HFF-Myc (cell line): Measurements from ENCODE around the gene HSD17B8.

ENCODE experiments used
- DNase-seq: peaks from one replicate; pipeline ENCODE4 v3.0.0-alpha.2; 2011; ENCODE audit warnings: low read depth; ENCODE audit errors: extremely low read depth
- H3K4me3 ChIP-seq: replicated peaks from 2 replicates; pipeline ENCODE4 v1.5.1; 2011; ENCODE audit warnings: low read depth, mild to moderate bottlenecking, control low read depth, low read length
- CTCF ChIP-seq: IDR thresholded peaks from 2 replicates; pipeline ENCODE4 v1.5.1; 2012; ENCODE audit warnings: mild to moderate bottlenecking, low read depth, low read length, control low read depth; ENCODE audit errors: missing control alignments

HSD17B8 gene

DNA sequence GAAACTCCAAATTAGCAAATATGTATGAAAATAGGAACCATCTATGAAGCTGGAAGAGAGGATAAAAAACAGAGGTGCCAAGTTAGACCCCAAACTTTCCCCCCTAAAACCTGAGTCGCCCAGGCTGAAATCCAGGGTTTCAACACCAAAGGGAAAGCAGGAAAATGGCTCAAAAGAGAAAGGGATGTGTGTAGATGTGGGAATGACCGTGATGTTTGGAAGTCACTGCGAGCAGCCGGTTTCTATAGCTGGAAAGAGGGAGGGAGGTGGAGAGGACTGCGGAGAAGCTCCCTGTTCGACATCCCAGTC lies 8.4 kb downstream of the HSD17B8 start:
- no peak for DNase-seq
- peak overlapping the region; percentile 44 for H3K4me3 ChIP-seq
- TF ChIP-seq CTCF, result no peak

DNA sequence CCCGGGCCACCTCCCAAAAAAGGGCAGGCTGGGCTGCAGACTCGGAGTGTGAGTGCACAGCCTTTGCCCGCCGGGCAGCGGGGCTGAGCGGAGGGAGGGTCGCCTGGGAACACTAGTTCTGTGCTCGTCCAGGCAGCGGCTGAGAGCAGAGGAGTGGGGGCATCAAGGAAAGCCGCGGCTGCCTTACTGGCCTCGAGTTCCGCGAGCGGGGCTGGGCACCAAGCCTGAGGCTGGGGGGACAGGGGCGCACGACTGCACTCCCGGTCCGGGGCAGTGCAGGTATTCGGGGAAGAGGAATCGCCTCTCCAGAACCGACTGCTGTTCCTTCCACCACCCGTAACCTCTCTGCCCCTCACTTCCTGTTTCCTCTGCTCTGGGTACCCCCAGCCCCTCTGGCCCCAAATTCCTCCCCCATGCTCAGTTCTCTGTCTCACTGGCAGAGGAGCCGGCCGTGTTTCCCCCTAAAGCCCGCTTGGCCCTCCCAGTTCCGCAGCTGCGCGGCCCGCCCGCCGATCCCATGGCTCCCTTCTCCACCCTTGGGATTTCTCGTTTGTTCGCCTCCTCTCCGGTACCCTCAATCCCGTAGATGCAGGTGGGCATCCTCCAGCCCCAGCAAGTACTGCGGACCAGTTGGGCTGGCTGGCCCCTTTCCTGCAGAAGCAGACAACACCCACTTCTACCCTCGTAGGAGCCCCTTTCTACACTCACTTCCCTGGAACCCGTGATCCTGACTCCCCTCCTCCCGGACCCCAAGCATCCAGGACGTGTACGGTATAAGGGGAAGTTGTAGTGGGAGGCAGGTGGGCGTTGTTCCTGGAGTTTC lies 8.9 kb downstream of the HSD17B8 start:
- DNase-seq, result no peak
- H3K4me3 ChIP-seq, result peak overlapping the region; percentile 44
- no peak for TF ChIP-seq CTCF

GRCh38 chr6:33213989-33214335 lies 9.5 kb downstream of the HSD17B8 start:
- TF ChIP-seq CTCF, result no peak
- no peak for DNase-seq
- peak overlapping the region; percentile 44; the same call in 1 of the 2 replicates for H3K4me3 ChIP-seq

DNA sequence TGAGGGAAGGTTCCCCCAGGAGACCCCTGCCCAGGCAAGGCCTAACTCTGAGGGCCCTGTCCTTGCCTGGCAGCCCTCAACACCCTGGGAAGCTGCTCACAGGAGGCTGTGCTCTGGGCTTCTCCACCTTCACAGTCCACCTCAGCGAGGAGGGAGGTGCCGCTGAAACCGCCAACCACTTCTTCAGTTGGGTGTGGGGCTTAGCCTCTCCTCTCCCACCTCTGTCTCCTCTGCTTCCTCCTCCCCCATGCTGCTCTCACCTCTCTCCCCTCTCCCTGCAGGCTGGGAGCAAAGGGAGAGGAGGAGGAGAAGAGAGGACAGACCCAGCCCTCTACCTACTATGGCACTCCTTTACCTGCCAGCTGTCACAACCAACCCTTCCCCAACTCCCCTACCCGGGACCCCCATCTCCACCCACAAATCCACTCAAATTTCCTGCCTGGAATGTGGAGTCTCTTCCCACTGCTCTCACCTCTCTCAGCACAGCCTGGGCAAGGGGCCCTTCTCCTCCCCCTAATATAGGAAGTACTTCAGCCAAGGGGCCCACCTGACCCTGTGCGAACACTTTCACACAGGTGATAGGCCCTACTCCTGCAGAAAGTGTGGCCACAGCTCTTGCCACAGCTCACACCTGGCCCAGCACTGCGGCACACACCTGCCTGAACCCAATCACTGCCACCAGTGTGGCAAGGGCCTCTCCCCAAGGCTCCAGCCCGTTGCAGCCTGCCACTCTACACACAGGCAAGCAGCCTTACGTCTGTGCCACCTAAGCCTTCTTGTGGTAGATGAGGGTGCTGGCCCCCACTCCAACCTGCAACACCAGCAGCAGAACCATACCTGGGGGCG lies 11.0 kb downstream of the HSD17B8 start:
- DNase-seq, result no peak
- no peak for TF ChIP-seq CTCF
- no peak overlapping the region for H3K4me3 ChIP-seq

- H3K4me3 ChIP-seq, result no peak overlapping the region
- no peak for TF ChIP-seq CTCF
These were observed 11.7 kb downstream of the HSD17B8 start for GRCh38 chr6:33216117-33216649.

GRCh38 chr6:33217246-33217645 lies 12.8 kb downstream of the HSD17B8 start:
- DNase-seq, result no peak
- no peak overlapping the region for H3K4me3 ChIP-seq
- TF ChIP-seq CTCF, result no peak

More at GRCh38 chr6:33216117-33216649, 11.7 kb downstream of the HSD17B8 start:
- no peak for DNase-seq
